T-helper 1 cell treated with Interleukin-12 subunit alpha and Interleukin-12 subunit beta and Interleukin-4 antibody, amounts not matched to agents 30 ng/mL and 1 ng/mL, for 36 hours (primary cell): ENCODE data around the gene TPGS2. TPM values are rescaled to one million over a fixed set of nuclear protein-coding genes. Genes with fewer than 3 reads are reported as not detected.
"Not testable (repeated sequence)": the region's sequence is repeated elsewhere in the genome, so short reads cannot be mapped to it uniquely, and the experiment has no call there.

Experiments used
- intact Hi-C: fragments of 100-400 bp; cut with micrococcal nuclease; formaldehyde crosslinking; loops from one replicate; pipeline ENCODE4 v1.15.1; 2024
- total RNA-seq: library from RNA; stranded (reverse); gene quantifications from 2 replicates; pipeline ENCODE4 v1.2.3, GENCODE V29; 2022

Gene TPGS2
- total RNA-seq, 1 donor from 2014 or later, result 85.6 TPM

GRCh38 chr18:36826556-36826955 lies 2.2 kb downstream of the TPGS2 start:
- intact Hi-C loops, result loop anchor here (5.0 to 10.0 kb wide), 3 partner anchors 418 to 1584 kb away; partner anchors contain the start of genes GALNT1 and ZNF397

GRCh38 chr18:36825526-36825925 lies 3.3 kb downstream of the TPGS2 start:
- intact Hi-C loops, result loop anchor here (5.0 to 10.0 kb wide), 3 partner anchors 419 to 1583 kb away; partner anchors contain the start of genes GALNT1 and ZNF397

DNA sequence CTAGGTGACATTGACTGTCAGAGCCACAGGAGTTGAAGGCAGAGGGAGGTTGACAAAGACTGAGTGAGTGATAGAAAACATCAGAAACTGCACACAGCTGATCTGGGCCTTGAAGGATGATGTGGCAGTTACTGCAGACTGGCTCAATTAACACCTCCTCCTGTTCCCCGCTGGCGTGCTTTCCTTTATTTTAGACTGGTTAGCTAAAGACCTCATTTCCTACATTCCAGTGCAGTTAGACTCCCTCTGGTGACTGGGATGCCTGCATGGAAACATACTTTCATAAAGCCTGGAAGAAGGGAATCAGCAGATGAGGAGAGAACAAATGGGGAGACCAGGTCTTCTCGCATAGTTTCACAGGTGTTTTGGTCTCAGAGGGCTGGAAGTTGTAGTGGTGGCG lies 7.1 kb downstream of the TPGS2 start:
- intact Hi-C loops, result loop anchor here (10.0 kb wide), 1 partner anchor 423 kb away; no protein-coding TSS in a partner anchor

GRCh38 chr18:36819621-36820020 lies 9.2 kb downstream of the TPGS2 start:
- intact Hi-C loops, result loop anchor here (10.0 kb wide), 1 partner anchor 425 kb away; no protein-coding TSS in a partner anchor

GRCh38 chr18:36818652-36819051 lies 10.2 kb downstream of the TPGS2 start:
- intact Hi-C loops, result no loop called here

DNA sequence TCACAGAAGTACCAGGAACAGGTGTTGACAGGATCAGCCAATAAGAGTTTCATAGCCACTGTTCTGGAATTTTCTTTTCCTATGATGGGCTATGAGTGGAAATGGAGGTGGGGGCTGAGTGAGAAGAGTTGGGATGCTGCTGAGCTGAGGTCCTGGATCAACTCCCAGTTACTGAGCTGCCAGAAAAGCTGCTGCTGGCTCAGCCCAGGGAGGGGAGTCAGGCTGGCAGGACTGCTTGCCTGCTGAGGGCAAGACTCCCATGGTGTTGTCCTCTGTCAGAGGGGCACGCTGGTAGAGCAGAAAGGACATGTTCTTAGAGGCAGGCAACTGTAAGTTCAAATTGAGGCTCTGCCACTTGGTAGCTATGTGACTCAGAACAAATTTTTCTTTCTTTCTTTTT lies 11.8 kb downstream of the TPGS2 start:
- intact Hi-C loops, result no loop called here

DNA sequence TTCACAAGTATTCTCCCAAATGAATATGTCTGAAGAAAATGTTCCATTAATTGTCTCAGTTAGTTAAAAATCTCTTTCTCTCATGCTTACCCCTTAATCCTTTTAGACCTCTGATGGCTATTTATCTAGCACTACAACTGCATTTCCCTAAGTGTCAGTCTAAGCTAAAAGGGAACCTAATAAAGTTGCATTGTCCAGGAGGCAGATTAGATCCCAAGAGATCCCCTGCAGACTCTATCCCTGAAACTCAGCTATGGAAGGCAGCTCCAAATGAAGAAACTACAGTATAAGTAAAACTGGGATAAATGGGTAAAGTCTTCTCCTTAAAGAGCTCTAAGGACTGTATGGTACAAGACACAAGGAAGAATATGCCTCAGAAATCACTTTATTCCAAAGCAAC lies 12.7 kb downstream of the TPGS2 start:
- intact Hi-C loops, result not testable (repeated sequence)

DNA sequence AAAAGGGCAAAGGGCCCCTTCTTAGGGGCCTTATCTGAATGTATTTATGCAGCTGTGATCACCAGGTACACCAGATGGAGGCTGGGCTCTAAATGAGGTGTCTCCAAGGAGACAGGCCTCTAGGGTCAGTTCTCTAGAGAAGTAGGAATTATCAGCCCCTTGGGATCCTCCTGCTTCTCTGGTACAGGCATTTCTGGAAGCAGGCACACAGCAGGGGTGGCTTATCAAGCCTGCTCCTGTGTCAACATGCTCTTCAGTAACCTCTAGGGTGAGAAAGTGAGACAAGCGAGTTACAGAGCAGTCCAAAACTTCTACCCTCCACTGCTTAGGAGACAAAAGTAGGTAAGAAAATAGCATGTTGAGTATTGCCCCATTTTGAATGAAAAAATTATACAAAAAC lies 13.8 kb downstream of the TPGS2 start:
- intact Hi-C loops, result no loop called here

DNA sequence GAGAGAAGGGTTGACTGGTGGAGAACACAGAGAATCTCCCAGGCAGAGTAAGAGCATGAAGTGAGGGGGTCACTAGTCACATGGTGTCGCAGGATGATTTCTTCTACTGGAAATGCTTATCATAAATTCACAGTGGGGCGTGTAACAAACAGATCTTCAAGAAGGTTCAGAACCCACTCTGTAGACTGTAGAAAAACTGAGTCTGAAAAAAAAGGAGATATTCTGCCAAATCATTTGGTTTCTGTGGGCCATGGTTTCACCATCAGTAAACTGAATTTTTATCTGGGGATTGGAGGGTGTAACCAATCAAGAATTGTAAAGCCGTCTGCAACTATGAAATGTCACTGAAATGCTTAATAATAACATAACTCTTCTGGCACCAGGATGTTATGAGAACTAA lies 15.0 kb downstream of the TPGS2 start:
- intact Hi-C loops, result no loop called here

- intact Hi-C loops, result no loop called here
Measured at GRCh38 chr18:36813101-36813775, 15.6 kb downstream of the TPGS2 start.

DNA sequence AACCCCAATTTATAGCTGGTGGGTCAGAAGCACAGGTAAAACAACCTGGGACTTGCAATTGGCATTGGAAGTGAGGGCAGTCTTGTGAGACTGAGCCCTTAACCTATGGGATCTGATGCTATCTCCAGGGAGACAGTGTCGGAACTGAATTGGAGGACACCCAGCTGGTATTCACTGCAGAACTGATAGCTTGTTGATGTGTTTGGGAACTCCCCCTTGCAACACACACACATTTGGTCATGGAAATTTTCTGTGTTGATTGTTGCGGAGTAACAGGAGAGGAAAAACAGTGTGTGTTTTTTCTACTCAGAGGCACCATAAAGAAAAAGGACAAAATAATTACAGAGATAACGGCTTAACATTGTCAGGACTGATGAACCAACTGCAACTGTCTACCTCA lies 16.1 kb downstream of the TPGS2 start:
- intact Hi-C loops, result no loop called here

- intact Hi-C loops, result no loop called here
Measured at GRCh38 chr18:36811955-36812354, 16.8 kb downstream of the TPGS2 start.

- intact Hi-C loops, result no loop called here
Measured at GRCh38 chr18:36811430-36811829, 17.4 kb downstream of the TPGS2 start.

- intact Hi-C loops, result loop anchor here (1.0 to 5.0 kb wide), 7 partner anchors 20 to 1053 kb away; partner anchors contain the start of genes KIAA1328 and TPGS2
Measured at GRCh38 chr18:36809590-36810381, 19.0 kb downstream of the TPGS2 start.

GRCh38 chr18:36808681-36809080 lies 20.1 kb downstream of the TPGS2 start:
- intact Hi-C loops, result loop anchor here (1.0 to 5.0 kb wide), 7 partner anchors 21 to 1052 kb away; partner anchors contain the start of genes KIAA1328 and TPGS2

GRCh38 chr18:36805105-36805504 lies 23.7 kb downstream of the TPGS2 start:
- intact Hi-C loops, result loop anchor here (5.0 kb wide), 2 partner anchors 343 to 523 kb away; no protein-coding TSS in a partner anchor

GRCh38 chr18:36798738-36799473 lies 29.9 kb downstream of the TPGS2 start:
- intact Hi-C loops, result no loop called here

DNA sequence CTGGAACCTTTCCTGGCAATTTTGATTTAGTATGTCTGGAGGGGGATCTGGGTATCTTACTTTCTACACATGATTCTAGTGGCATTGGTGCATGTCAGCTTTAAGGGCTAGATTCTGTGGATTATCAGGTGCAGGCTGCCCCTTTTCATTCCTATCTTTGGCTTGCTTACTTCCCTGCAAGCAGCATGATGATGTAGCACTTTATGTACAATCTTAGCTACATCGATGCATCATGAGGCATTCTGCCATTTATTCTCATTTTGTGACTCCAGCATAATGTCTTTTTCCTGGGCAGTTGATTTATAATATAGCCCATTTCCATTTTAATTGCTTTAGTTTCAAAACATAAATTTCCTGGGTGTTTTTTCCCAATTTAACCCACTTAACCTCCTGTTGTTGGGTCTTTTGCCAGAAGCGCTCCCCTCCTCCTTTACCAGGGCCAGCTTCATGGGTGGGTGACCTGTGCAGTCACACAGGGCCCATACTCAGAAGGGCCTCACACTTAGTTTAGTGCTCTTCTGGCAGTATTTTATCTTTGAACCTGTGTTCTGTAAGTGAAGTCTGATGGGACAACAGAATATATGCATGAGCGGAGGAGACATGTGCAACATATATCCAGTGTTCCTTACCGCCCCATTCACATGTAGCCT lies 36.0 kb downstream of the TPGS2 start:
- intact Hi-C loops, result no loop called here

DNA sequence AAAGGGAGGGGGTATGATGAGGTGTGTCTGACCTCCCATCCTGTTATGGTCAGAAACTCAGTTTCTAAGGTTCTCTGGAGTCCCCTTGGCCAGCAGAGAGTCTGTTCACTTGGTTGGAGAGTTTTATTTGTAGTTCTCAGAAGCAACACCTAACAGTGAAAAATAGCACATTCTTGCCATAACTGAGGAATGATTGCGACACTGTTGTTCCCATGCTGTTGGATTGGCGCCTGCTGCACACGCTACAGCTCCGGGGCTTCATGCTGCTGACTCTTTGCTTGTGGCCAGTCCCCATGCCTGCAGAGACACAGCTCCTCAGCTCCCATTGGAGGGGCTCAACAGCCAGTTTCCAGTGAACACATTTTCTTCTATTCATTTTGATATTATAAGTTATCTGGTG lies 42.1 kb downstream of the TPGS2 start:
- intact Hi-C loops, result no loop called here

DNA sequence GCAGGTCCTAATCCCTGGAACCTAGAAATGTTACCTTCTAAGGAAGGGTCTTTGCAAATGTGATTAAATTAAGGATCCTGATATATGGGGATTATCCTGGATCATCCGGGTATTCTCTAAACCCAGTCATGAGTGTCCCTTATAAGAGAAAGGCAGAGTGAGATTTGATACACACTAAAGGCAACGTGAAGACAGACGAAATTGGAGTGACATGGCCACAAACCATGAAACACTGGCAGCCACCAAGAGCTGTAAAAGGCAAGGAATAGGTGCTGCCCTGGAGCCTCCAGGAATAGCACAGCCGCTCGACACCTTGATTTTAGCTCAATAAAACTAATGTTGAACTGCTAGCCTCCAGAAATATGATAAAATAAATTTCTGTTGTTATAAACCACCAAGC lies 45.0 kb downstream of the TPGS2 start:
- intact Hi-C loops, result no loop called here

- intact Hi-C loops, result no loop called here
Measured at GRCh38 chr18:36782710-36783109, 46.1 kb downstream of the TPGS2 start.
